ENCODE data around the gene IFT74. TPM values are rescaled to one million over a fixed set of nuclear protein-coding genes. Genes with fewer than 3 reads are reported as not detected.
A peak's percentile ranks its signal among the peaks of the same experiment; 100 is the strongest.

IFT74 gene
- total RNA-seq, 4 donors from 2014 or later: 19.1 to 31.5 (median 25.4) TPM

GRCh38 chr9:27053369-27054022, 97.3 kb downstream of the IFT74 start:
- H3K4me3 ChIP-seq: no peak overlapping the region
- H3K4me1 ChIP-seq: no peaks in the 10 kb centered on the region
- no peaks in the 10 kb centered on the region for H3K27me3 ChIP-seq
- TF ChIP-seq POLR2A (IDR thresholded peaks at IDR 0.05) (no peak), CTCF (IDR thresholded peaks at IDR 0.05) (no peak)
- H3K9me3 ChIP-seq: no peaks in the 10 kb centered on the region
- intact Hi-C loops (cut with DNase I; ENCODE audit: low total_unique reads): no loop called here
- H3K36me3 ChIP-seq: no peaks in the 10 kb centered on the region
- no peak for DNase-seq
- peak overlapping the region in 1 of 2 donors; percentile 18 for H3K27ac ChIP-seq

- Histone ChIP-seq H3K36me3 (no peaks in the 10 kb centered on the region), H3K9me3 (no peaks in the 10 kb centered on the region), H3K27me3 (no peaks in the 10 kb centered on the region), H3K4me1 (no peaks in the 10 kb centered on the region), H3K4me3 (no peak overlapping the region), H3K27ac (peak overlapping the region in 1 of 2 donors; percentile 18)
- no peak for DNase-seq
- TF ChIP-seq POLR2A (IDR thresholded peaks at IDR 0.05) (no peak), CTCF (IDR thresholded peaks at IDR 0.05) (no peak)
- intact Hi-C loops (cut with DNase I; ENCODE audit: low total_unique reads): no loop called here
Observed at GRCh38 chr9:27054125-27054524, 97.9 kb downstream of the IFT74 start.

- Histone ChIP-seq H3K36me3 (no peaks in the 10 kb centered on the region), H3K27ac (no peak overlapping the region), H3K4me3 (no peak overlapping the region), H3K27me3 (no peaks in the 10 kb centered on the region), H3K4me1 (no peaks in the 10 kb centered on the region), H3K9me3 (no peaks in the 10 kb centered on the region)
- DNase-seq: no peak
- TF ChIP-seq POLR2A (IDR thresholded peaks at IDR 0.05) (no peak), CTCF (IDR thresholded peaks at IDR 0.05) (no peak)
- intact Hi-C loops (cut with DNase I; ENCODE audit: low total_unique reads): no loop called here
Observed at GRCh38 chr9:27054841-27055240, 98.6 kb downstream of the IFT74 start.

GRCh38 chr9:27059412-27059811, 103.2 kb downstream of the IFT74 start:
- H3K4me3 ChIP-seq: no peak overlapping the region
- H3K9me3 ChIP-seq: no peaks in the 10 kb centered on the region
- no peaks in the 10 kb centered on the region for H3K27me3 ChIP-seq
- DNase-seq: no peak
- TF ChIP-seq POLR2A (IDR thresholded peaks at IDR 0.05): no peak
- no peak for TF ChIP-seq CTCF (IDR thresholded peaks at IDR 0.05)
- intact Hi-C loops (cut with DNase I; ENCODE audit: low total_unique reads): no loop called here
- no peak overlapping the region for H3K27ac ChIP-seq
- no peaks in the 10 kb centered on the region for H3K36me3 ChIP-seq
- no peaks in the 10 kb centered on the region for H3K4me1 ChIP-seq

- H3K4me1 ChIP-seq: no peaks in the 10 kb centered on the region
- H3K27ac ChIP-seq: no peak overlapping the region
- no peak overlapping the region for H3K4me3 ChIP-seq
- H3K36me3 ChIP-seq: no peaks in the 10 kb centered on the region
- no peaks in the 10 kb centered on the region for H3K9me3 ChIP-seq
- DNase-seq: no peak
- intact Hi-C loops (cut with DNase I; ENCODE audit: low total_unique reads): no loop called here
- no peaks in the 10 kb centered on the region for H3K27me3 ChIP-seq
- TF ChIP-seq CTCF (IDR thresholded peaks at IDR 0.05) (no peak), POLR2A (IDR thresholded peaks at IDR 0.05) (no peak)
Observed at GRCh38 chr9:27059907-27060306, 103.7 kb downstream of the IFT74 start.

All from uterus (tissue), 4 donors.